HUES64 (cell line): Measurements from ENCODE around the gene PCDHGC5.

ENCODE experiments used
- H3K27ac ChIP-seq: 2 replicates; pipeline ENCODE4 v1.7.0; 2013; ENCODE audit warnings: low read depth, low read length, inconsistent platforms
- H3K27me3 ChIP-seq: 2 replicates; pipeline ENCODE4 v1.6.1; 2013; ENCODE audit warnings: mild to moderate bottlenecking, low read length; ENCODE audit not compliant: insufficient read depth
- H3K36me3 ChIP-seq: 2 replicates; pipeline ENCODE4 v1.6.1; 2013; ENCODE audit warnings: mild to moderate bottlenecking, low read length; ENCODE audit not compliant: insufficient read depth
- H3K4me1 ChIP-seq: 2 replicates; pipeline ENCODE4 v1.6.1; 2013; ENCODE audit warnings: mild to moderate bottlenecking, low read length, moderate library complexity; ENCODE audit not compliant: insufficient read depth
- H3K4me3 ChIP-seq: 2 replicates; pipeline ENCODE4 v1.5.1; 2013; ENCODE audit warnings: mild to moderate bottlenecking, low read length, moderate library complexity
- H3K9ac ChIP-seq: 2 replicates; pipeline ENCODE4 v1.6.1; 2013; ENCODE audit warnings: mild to moderate bottlenecking, low read depth, low read length
- H3K9me3 ChIP-seq: 2 replicates; pipeline ENCODE4 v1.6.1; 2013; ENCODE audit warnings: low read depth, low read length; ENCODE audit not compliant: insufficient read depth
- WGBS: fragments of 150-250, 120-280 bp; methylation state at CpG from one replicate; pipeline ENCODE4 v1.1.7; 2013; ENCODE audit warnings: missing lambda C conversion rate; 5-methylcytosine and 5-hydroxymethylcytosine counted together

The PCDHGC5 gene

DNA sequence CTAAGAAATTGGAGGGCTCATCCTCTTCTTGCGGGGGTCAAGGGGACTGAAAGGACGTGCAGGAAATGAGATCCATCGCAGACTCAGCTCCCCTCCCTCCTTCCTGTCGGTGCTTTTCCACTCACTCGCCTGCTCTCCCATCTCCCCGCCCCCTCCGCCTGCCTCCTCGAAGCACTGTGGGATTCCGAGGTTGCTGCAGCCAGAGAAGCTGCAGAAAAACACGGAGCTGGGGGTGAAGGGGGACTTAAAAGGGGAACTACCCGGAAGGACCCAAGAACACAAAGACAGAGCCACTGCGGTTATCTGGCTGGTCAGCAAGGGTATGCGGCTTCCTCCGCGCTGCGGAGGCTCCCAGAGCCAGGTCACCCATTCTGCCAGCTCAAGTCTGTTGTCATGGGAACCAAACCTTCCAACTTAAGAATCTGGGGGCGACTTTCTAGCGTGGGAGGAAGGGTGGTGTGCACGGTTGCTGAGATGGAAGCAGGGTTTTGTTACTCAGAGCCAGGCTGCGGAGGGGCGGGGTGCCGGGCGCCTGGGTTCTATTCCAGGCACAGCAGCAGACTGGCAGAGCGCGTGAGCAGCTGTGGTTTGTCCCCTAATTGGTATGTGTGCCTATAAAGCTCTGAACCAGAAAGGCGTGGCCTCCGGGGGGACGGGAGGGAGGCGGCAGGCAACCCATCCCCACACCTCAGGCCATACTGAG, 24.9 kb downstream of the PCDHGC5 start:
- 7% methylated on average over 29 of the region's 29 CpGs for WGBS
- peaks cover 24% of the 10 kb centered on the region for H3K4me1 ChIP-seq
- no peaks in the 10 kb centered on the region for H3K27me3 ChIP-seq
- peak overlapping the region; percentile 72 for H3K9ac ChIP-seq
- H3K9me3 ChIP-seq, result no peaks in the 10 kb centered on the region
- peak overlapping the region; percentile 67 for H3K4me3 ChIP-seq
- peak overlapping the region; percentile 89 for H3K27ac ChIP-seq
- H3K36me3 ChIP-seq, result peaks cover 42% of the 10 kb centered on the region

DNA sequence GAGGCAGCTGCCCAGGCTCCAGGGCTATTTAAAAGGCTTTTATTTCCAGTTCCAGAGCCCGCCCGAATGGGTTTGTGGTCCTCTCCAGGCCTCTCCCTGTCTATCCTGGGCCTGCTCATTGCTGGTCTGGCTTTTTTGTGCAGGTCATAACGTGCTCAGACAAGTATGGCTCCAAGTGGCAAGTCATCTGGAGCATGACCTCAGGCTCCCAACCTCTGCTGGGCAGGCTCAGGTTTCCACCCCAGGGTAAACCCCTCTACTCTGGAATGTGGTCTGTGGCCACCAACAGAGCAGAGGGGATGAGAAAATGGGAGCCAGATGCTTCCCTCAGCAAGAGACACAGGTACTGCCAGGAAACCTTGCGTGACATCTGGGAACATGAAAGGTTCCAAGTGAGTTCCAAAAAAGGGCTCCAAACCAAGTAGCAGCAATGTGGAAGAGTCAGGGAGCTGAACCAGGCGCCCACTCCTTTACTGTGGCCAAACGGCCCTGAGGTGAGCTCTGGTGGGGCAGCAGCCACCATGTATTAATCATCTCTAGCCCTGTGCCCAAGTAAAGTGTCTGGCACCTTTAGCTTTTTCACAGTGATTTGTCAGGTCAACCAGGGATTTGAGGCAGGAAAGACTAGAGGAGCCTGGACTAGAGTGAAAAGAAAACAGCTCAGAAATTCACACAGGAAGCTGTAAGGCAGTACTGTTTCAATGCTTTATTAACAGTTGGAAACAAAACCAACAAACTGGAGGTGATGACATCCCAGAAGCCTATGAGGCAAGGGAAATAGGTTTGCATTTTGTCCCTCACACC, 25.7 kb downstream of the PCDHGC5 start:
- H3K4me3 ChIP-seq, result peak overlapping the region; percentile 67
- WGBS, result 51% methylated on average over 6 of the region's 6 CpGs
- H3K9me3 ChIP-seq, result no peaks in the 10 kb centered on the region
- peaks cover 49% of the 10 kb centered on the region for H3K36me3 ChIP-seq
- H3K4me1 ChIP-seq, result peaks cover 18% of the 10 kb centered on the region
- H3K27ac ChIP-seq, result peak overlapping the region; percentile 89
- peak overlapping the region; percentile 72 for H3K9ac ChIP-seq
- H3K27me3 ChIP-seq, result no peaks in the 10 kb centered on the region

DNA sequence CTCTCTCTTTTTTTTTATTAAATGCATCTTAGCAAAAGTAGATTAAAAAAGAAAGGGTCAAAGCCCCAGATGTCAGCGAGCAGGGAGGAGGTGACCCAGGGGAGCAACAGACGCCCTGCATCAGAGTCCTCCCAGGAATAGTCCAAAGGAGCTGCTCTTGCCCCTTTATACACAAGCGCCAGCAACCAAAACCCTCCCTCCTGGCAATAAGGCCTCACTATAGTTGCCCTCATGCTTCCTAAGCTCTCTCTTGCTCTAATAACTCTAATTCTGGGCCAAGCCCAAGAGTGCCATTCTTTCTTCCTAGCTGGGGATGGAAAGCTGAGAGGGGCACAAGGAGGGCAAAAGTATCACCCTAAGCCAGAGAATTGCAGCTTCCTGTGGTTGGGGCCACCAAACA, 26.3 kb downstream of the PCDHGC5 start:
- Histone ChIP-seq H3K27me3 (no peaks in the 10 kb centered on the region), H3K36me3 (peaks cover 55% of the 10 kb centered on the region), H3K4me3 (no peak overlapping the region), H3K4me1 (peaks cover 17% of the 10 kb centered on the region), H3K9ac (no peak overlapping the region), H3K27ac (peak overlapping the region; percentile 89), H3K9me3 (no peaks in the 10 kb centered on the region)
- WGBS, result 79% methylated on average over 3 of the region's 3 CpGs

DNA sequence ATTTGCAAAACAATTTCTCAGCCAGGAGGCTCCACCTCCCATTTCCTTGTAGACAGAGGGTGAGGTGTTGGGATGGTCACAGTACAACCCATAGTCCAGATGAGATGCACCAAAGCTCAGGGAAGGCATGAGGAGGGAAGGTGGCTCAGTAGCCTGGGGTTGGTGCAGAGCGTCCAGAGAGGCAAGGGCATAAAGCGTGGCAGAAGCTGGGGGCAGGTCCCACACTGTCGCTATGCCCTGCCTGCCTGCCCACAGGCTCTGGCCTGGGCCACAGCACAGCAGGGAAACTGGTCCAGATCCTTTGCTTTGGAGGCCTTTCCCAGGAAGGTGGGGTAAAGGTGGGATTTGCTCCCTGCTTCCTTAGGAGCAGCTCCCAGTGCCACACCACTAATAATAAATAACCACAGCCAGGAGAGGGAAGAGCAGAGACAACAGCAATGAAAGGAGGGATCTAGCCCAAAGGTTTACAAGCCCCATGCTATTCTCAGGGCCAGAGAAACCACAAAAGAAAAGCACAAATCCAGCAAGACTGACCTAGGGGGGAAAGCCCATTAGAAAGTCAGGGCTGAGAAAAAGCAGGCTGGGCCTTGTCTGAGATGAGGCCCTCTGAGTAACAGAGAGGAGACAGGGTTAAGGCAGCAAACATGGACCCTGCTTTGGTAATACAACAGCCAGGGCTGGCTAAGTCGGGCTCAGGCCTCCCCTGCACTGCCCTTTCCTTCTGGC, 27.2 kb downstream of the PCDHGC5 start:
- Histone ChIP-seq H3K27me3 (no peaks in the 10 kb centered on the region), H3K9me3 (no peaks in the 10 kb centered on the region), H3K36me3 (peaks cover 59% of the 10 kb centered on the region), H3K4me3 (no peak overlapping the region), H3K27ac (no peak overlapping the region), H3K4me1 (peaks cover 17% of the 10 kb centered on the region), H3K9ac (no peak overlapping the region)
- WGBS, result 98% methylated on average over 4 of the region's 4 CpGs

DNA sequence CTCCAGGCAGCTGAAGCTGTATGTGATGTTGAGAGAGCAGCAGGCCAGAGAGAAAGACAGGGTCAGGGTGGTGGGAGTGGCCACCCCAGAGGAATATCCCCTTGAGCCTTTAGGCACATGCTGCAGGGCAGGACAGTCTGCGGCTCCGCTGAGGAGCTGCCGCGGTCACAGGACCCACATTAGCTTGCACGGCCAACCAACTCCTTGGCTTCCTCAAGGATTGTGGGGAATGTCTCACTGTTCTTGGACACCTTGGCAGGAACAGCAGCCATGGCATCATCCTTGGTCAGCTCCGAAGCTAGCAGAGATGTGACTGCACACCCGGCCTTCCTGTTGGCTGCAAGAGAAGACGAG, 27.8 kb downstream of the PCDHGC5 start:
- WGBS, result 96% methylated on average over 8 of the region's 8 CpGs
- Histone ChIP-seq H3K9ac (no peak overlapping the region), H3K36me3 (peaks cover 59% of the 10 kb centered on the region), H3K27ac (no peak overlapping the region), H3K4me1 (peaks cover 18% of the 10 kb centered on the region), H3K27me3 (no peaks in the 10 kb centered on the region), H3K9me3 (no peaks in the 10 kb centered on the region), H3K4me3 (no peak overlapping the region)

DNA sequence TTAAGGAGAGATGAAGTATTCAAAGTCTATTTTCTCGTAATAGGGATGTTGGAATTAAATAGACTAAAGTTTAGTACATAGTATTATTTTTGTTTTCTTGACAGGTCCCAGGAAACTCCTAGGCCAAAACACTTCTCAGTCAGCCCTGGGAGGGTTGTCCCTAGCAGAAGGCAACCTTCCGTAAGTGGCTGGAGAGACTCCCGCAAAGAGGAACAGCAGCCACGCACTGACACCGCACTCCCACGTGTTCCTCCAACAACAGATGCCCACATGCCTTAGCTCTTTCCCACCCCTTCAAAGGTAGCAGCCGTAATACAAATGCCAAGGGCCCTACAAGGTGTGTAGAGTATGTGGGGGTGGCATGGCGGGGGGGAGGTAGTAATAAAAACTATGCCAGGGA, 28.4 kb downstream of the PCDHGC5 start:
- peaks cover 25% of the 10 kb centered on the region for H3K4me1 ChIP-seq
- WGBS, result 98% methylated on average over 8 of the region's 8 CpGs
- H3K9ac ChIP-seq, result no peak overlapping the region
- H3K9me3 ChIP-seq, result no peaks in the 10 kb centered on the region
- H3K27me3 ChIP-seq, result no peaks in the 10 kb centered on the region
- peaks cover 63% of the 10 kb centered on the region for H3K36me3 ChIP-seq
- no peak overlapping the region for H3K4me3 ChIP-seq
- H3K27ac ChIP-seq, result no peak overlapping the region

DNA sequence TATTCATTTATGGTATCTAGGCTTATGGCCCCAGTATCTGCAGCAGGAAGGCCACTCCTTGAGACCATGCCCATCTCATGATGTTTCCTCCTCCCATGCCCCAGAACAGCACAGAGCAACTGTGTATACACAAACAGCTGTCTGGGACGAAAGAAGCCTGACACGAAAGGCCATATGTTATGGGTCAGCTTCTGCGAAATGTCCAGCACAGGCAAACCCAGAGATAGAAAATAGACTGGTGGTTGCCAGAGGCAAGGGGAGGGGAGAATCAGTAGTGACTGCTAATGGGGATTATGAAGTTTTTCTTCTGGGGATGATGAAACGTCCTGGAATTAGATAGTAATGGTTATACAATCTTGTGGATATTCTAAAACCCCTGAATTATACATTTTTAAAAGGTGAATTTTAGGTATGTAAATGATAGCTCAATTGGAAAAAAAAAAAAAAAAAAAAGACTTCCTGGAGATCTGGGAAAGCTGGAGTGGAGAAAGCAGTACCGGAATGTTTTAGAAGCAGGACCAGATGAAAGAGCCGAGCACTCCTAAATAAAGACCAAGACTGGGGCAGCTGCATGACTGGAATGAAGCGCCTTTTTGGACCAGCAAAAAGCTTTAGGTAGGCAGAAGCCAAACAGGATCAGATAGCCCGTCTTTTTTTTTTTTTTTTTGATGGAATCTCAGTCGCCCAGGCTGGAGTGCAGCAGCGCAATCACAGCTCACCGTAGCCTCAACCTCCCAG, 29.2 kb downstream of the PCDHGC5 start:
- 93% methylated on average over 11 of the region's 11 CpGs for WGBS
- no peak overlapping the region for H3K27ac ChIP-seq
- H3K9me3 ChIP-seq, result no peaks in the 10 kb centered on the region
- H3K36me3 ChIP-seq, result peaks cover 71% of the 10 kb centered on the region
- no peaks in the 10 kb centered on the region for H3K27me3 ChIP-seq
- peaks cover 27% of the 10 kb centered on the region for H3K4me1 ChIP-seq
- no peak overlapping the region for H3K4me3 ChIP-seq
- H3K9ac ChIP-seq, result no peak overlapping the region

DNA sequence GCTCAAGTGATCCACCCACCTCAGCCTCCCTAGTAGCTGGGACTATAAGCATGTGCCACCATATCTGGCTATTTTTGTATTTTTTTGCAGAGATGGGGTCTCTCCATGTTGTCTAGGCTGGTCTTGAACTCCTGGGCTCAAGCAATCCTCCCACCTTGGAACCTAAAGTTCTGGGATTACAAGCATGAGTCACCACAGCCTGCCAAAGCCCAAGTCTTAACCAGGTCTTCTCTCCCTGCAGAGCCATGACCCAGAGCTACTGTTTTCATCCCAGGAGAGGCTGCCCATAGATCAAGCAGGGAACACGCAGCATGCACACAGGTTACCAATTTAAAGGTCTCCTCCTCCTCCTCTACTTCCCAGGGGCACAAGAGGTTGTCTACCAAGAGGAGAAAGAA, 29.7 kb downstream of the PCDHGC5 start:
- no peak overlapping the region for H3K27ac ChIP-seq
- no peak overlapping the region for H3K9ac ChIP-seq
- peaks cover 27% of the 10 kb centered on the region for H3K4me1 ChIP-seq
- WGBS, result 69% methylated on average over 1 of the region's 1 CpG
- no peaks in the 10 kb centered on the region for H3K9me3 ChIP-seq
- H3K36me3 ChIP-seq, result peaks cover 76% of the 10 kb centered on the region
- no peak overlapping the region for H3K4me3 ChIP-seq
- no peaks in the 10 kb centered on the region for H3K27me3 ChIP-seq

DNA sequence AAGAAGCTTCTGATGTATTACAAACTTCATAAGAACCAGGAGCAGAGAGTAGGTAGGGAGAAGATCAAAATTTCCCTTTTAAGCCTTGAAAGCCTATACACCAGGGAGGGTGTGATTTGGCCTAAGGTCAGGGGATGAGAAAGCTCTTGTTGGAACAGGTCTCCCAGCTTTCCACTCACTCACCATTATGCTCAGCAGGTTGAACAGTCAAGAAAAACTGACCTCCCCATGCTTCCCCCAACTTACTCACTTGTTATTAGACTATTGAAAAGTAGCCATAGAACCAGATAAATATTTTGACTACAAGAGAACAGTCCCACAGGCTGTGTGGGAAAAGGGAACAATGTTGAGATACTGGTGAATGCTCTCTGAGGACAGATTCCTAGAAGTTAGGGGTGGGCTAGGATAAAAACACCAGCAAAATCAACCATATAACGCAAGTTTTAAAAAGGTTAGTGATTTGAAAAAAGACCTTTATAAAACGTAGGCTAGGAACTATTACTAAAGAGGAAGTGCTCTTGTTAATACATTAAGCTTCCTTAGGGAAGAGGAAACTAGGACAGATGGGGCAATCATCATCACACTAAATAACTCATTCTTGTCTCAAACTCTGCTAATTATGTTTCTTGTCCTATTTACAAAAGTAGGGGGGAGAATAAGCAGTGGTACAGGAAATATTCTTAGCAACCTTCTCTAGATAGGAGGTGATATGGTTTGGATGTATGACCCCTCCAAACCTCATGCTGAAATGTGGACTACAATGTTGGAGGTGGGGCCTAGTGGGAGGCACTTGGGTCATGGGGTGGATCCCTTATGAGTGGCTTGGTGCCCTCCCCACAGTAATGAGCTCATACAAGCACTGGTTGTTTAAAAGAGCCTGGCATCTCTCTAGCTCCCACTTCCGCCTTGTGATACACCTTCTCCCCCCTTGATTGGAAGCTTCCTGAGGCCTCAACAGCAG, 31.0 kb downstream of the PCDHGC5 start:
- no peaks in the 10 kb centered on the region for H3K27me3 ChIP-seq
- 90% methylated on average over 1 of the region's 3 CpGs for WGBS
- no peaks in the 10 kb centered on the region for H3K9me3 ChIP-seq
- H3K4me1 ChIP-seq, result peaks cover 26% of the 10 kb centered on the region
- peaks cover 82% of the 10 kb centered on the region for H3K36me3 ChIP-seq
- no peak overlapping the region for H3K27ac ChIP-seq
- H3K4me3 ChIP-seq, result no peak overlapping the region
- no peak overlapping the region for H3K9ac ChIP-seq

DNA sequence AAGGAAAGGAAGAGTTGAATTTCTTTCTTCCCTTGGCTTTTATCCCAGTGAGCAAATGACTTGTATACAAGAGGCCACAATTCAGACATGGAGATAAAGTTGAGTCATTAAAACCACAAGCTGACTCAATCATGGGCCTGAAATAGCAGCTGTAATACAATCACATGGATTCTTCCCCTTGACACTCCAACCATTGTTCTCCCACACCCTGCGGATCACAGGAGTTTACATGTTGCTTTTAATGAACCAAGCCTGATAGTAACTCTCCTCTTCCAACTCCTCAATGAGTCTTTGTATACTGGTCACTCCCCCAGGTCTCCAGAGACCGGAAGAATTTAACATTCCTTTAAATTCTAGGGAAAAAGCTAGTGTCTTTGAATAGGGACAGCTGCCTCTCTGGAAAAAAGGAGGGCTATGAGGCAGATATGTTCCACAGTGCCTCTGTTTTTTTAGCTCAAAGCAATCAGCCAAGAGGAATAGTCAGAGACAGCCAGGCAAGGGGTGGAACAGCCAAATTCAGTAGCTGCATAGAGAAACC, 32.4 kb downstream of the PCDHGC5 start:
- Histone ChIP-seq H3K27me3 (no peaks in the 10 kb centered on the region), H3K9me3 (no peaks in the 10 kb centered on the region), H3K9ac (no peak overlapping the region; the same call in 1 of the 2 replicates), H3K27ac (peak overlapping the region; percentile 50), H3K4me1 (peaks cover 26% of the 10 kb centered on the region), H3K4me3 (no peak overlapping the region), H3K36me3 (peaks cover 83% of the 10 kb centered on the region)
- WGBS, result 68% methylated on average over 2 of the region's 2 CpGs
